ENCODE data around the gene GREB1.

The GREB1 gene

DNA sequence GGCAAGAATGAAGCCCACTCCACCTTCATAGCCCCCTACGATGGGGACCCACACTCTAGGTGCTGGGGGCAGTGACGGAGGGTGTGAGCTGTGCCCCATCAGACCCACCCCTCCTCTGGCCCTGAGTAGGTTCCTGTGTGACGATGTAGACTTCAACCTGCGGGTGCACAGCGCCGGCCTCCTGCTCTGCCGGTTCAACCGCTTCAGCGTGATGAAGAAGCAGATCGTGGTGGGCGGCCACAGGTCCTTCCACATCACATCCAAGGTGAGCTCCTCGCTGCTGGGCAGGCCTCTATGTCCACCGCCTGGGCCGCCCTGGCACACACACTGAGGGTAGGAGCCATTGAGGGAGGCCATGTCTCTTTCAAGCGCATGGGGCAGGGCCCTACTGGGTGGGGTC lies 101.3 kb downstream of the GREB1 start:
- no peak overlapping the region for H2AFZ ChIP-seq (ENCODE audit: low read depth, low read length)
- H3K79me1 ChIP-seq (replicated peaks; ENCODE audit: low read length, poor library complexity, severe bottlenecking), result no peaks in the 10 kb centered on the region
- H4K91ac ChIP-seq (ENCODE audit: low read length), result no peak overlapping the region
- H2AK5ac ChIP-seq (ENCODE audit: low read length, severe bottlenecking), result no peak overlapping the region
- peaks cover 4 to 20% of the 10 kb centered on the region in 2 experiments for H3K27me3 ChIP-seq (ENCODE audit: control insufficient read depth in 1 of 2, insufficient read depth in 1 of 2, low read length in 2 of 2)
- no peak overlapping the region for H4K8ac ChIP-seq (ENCODE audit: low read length)
- H3K27ac ChIP-seq (ENCODE audit: low read length, poor library complexity, severe bottlenecking), result no peak overlapping the region
- H3K23ac ChIP-seq (ENCODE audit: low read length in 2 of 2), result no peak overlapping the region
- H3K9ac ChIP-seq (ENCODE audit: low read length), result no peak overlapping the region
- no peak overlapping the region for H2BK12ac ChIP-seq (ENCODE audit: low read length in 2 of 2)
- no peak overlapping the region for H3K14ac ChIP-seq (ENCODE audit: low read length in 2 of 2)
- no peak overlapping the region for H3K4me2 ChIP-seq (ENCODE audit: low read length, poor library complexity, severe bottlenecking)
- no peak overlapping the region for H3K18ac ChIP-seq (ENCODE audit: low read depth in 1 of 2, low read length in 2 of 2)
- no peak overlapping the region for H3K4me3 ChIP-seq (ENCODE audit: insufficient read depth in 1 of 2, low read depth in 1 of 2, low read length in 2 of 2)
- H3K4me1 ChIP-seq (ENCODE audit: control insufficient read depth, insufficient read depth, low read depth, low read length), result no peaks in the 10 kb centered on the region
- no peak overlapping the region for H2BK5ac ChIP-seq (ENCODE audit: low read depth, low read length, poor library complexity, severe bottlenecking)
- H3K36me3 ChIP-seq (ENCODE audit: control insufficient read depth in 1 of 2, insufficient read depth in 2 of 2, low read depth in 1 of 2, low read length in 2 of 2), result no peaks in the 10 kb centered on the region
- no peaks in the 10 kb centered on the region for H3K9me3 ChIP-seq (ENCODE audit: control insufficient read depth, low read length)
- 95% methylated on average over 13 of the region's 15 CpGs for WGBS
- H3K4ac ChIP-seq (ENCODE audit: low read depth in 1 of 2, low read length in 2 of 2), result no peak overlapping the region
- DNase-seq, result no peak
- H2BK120ac ChIP-seq (ENCODE audit: low read depth, low read length), result no peak overlapping the region
- H2BK15ac ChIP-seq (ENCODE audit: low read depth, poor library complexity, severe bottlenecking), result no peak overlapping the region

GRCh38 chr2:11636593-11637295 lies 102.9 kb downstream of the GREB1 start:
- H3K18ac ChIP-seq (ENCODE audit: low read depth in 1 of 2, low read length in 2 of 2), result no peak overlapping the region
- no peak overlapping the region for H3K4me2 ChIP-seq (ENCODE audit: low read length, poor library complexity, severe bottlenecking)
- peaks cover 4 to 24% of the 10 kb centered on the region in 2 experiments for H3K27me3 ChIP-seq (ENCODE audit: control insufficient read depth in 1 of 2, insufficient read depth in 1 of 2, low read length in 2 of 2)
- H2BK15ac ChIP-seq (ENCODE audit: low read depth, poor library complexity, severe bottlenecking), result no peak overlapping the region
- 81% methylated on average over 11 of the region's 11 CpGs for WGBS
- no peaks in the 10 kb centered on the region for H3K9me3 ChIP-seq (ENCODE audit: control insufficient read depth, low read length)
- no peak overlapping the region for H2BK5ac ChIP-seq (ENCODE audit: low read depth, low read length, poor library complexity, severe bottlenecking)
- H3K79me1 ChIP-seq (replicated peaks; ENCODE audit: low read length, poor library complexity, severe bottlenecking), result no peaks in the 10 kb centered on the region
- H2AK5ac ChIP-seq (ENCODE audit: low read length, severe bottlenecking), result no peak overlapping the region
- no peak overlapping the region for H3K4ac ChIP-seq (ENCODE audit: low read depth in 1 of 2, low read length in 2 of 2)
- no peak for DNase-seq
- no peaks in the 10 kb centered on the region for H3K36me3 ChIP-seq (ENCODE audit: control insufficient read depth in 1 of 2, insufficient read depth in 2 of 2, low read depth in 1 of 2, low read length in 2 of 2)
- H3K14ac ChIP-seq (ENCODE audit: low read length in 2 of 2), result peak overlapping the region in 1 of 2 experiments; percentile 30
- H2BK120ac ChIP-seq (ENCODE audit: low read depth, low read length), result no peak overlapping the region
- no peak overlapping the region for H3K9ac ChIP-seq (ENCODE audit: low read length)
- no peaks in the 10 kb centered on the region for H3K4me1 ChIP-seq (ENCODE audit: control insufficient read depth, insufficient read depth, low read depth, low read length)
- H3K27ac ChIP-seq (ENCODE audit: low read length, poor library complexity, severe bottlenecking), result no peak overlapping the region
- no peak overlapping the region for H2AFZ ChIP-seq (ENCODE audit: low read depth, low read length)
- no peak overlapping the region for H4K8ac ChIP-seq (ENCODE audit: low read length)
- H4K91ac ChIP-seq (ENCODE audit: low read length), result no peak overlapping the region
- no peak overlapping the region for H2BK12ac ChIP-seq (ENCODE audit: low read length in 2 of 2)
- no peak overlapping the region for H3K4me3 ChIP-seq (ENCODE audit: insufficient read depth in 1 of 2, low read depth in 1 of 2, low read length in 2 of 2)
- no peak overlapping the region for H3K23ac ChIP-seq (ENCODE audit: low read length in 2 of 2)

DNA sequence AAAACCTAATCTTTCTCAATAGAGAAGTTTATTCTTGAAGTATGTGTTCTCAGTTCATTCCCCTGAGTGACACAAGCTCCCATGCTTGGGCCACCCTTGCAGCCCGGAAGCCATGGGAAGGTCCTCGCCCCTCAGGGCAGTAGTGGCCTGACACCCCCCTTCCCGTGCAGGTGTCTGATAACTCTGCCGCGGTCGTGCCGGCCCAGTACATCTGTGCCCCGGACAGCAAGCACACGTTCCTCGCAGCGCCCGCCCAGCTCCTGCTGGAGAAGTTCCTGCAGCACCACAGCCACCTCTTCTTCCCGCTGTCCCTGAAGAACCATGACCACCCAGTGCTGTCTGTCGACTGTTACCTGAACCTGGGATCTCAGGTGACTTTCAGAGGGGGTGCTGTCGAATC lies 103.7 kb downstream of the GREB1 start:
- no peak overlapping the region for H3K9ac ChIP-seq (ENCODE audit: low read length)
- DNase-seq, result no peak
- no peak overlapping the region for H2AK5ac ChIP-seq (ENCODE audit: low read length, severe bottlenecking)
- no peak overlapping the region for H2AFZ ChIP-seq (ENCODE audit: low read depth, low read length)
- H2BK120ac ChIP-seq (ENCODE audit: low read depth, low read length), result no peak overlapping the region
- H3K14ac ChIP-seq (ENCODE audit: low read length in 2 of 2), result no peak overlapping the region
- H2BK15ac ChIP-seq (ENCODE audit: low read depth, poor library complexity, severe bottlenecking), result no peak overlapping the region
- no peaks in the 10 kb centered on the region for H3K4me1 ChIP-seq (ENCODE audit: control insufficient read depth, insufficient read depth, low read depth, low read length)
- H4K91ac ChIP-seq (ENCODE audit: low read length), result no peak overlapping the region
- H3K18ac ChIP-seq (ENCODE audit: low read depth in 1 of 2, low read length in 2 of 2), result no peak overlapping the region
- H2BK12ac ChIP-seq (ENCODE audit: low read length in 2 of 2), result no peak overlapping the region
- H3K36me3 ChIP-seq (ENCODE audit: control insufficient read depth in 1 of 2, insufficient read depth in 2 of 2, low read depth in 1 of 2, low read length in 2 of 2), result no peaks in the 10 kb centered on the region
- no peak overlapping the region for H3K4me3 ChIP-seq (ENCODE audit: insufficient read depth in 1 of 2, low read depth in 1 of 2, low read length in 2 of 2)
- no peaks in the 10 kb centered on the region for H3K79me1 ChIP-seq (replicated peaks; ENCODE audit: low read length, poor library complexity, severe bottlenecking)
- H3K4ac ChIP-seq (ENCODE audit: low read depth in 1 of 2, low read length in 2 of 2), result no peak overlapping the region
- 93% methylated on average over 15 of the region's 15 CpGs for WGBS
- H4K8ac ChIP-seq (ENCODE audit: low read length), result no peak overlapping the region
- H3K27ac ChIP-seq (ENCODE audit: low read length, poor library complexity, severe bottlenecking), result no peak overlapping the region
- no peak overlapping the region for H3K23ac ChIP-seq (ENCODE audit: low read length in 2 of 2)
- no peak overlapping the region for H3K4me2 ChIP-seq (ENCODE audit: low read length, poor library complexity, severe bottlenecking)
- H3K9me3 ChIP-seq (ENCODE audit: control insufficient read depth, low read length), result no peaks in the 10 kb centered on the region
- H2BK5ac ChIP-seq (ENCODE audit: low read depth, low read length, poor library complexity, severe bottlenecking), result no peak overlapping the region
- peaks cover 4 to 24% of the 10 kb centered on the region in 2 experiments for H3K27me3 ChIP-seq (ENCODE audit: control insufficient read depth in 1 of 2, insufficient read depth in 1 of 2, low read length in 2 of 2)

- Histone ChIP-seq H3K9me3 (ENCODE audit: control insufficient read depth, low read length) (no peaks in the 10 kb centered on the region), H3K23ac (ENCODE audit: low read length in 2 of 2) (no peak overlapping the region), H2BK5ac (ENCODE audit: low read depth, low read length, poor library complexity, severe bottlenecking) (no peak overlapping the region), H3K27ac (ENCODE audit: low read length, poor library complexity, severe bottlenecking) (no peak overlapping the region), H2AK5ac (ENCODE audit: low read length, severe bottlenecking) (no peak overlapping the region), H2BK15ac (ENCODE audit: low read depth, poor library complexity, severe bottlenecking) (no peak overlapping the region), H2BK12ac (ENCODE audit: low read length in 2 of 2) (no peak overlapping the region), H3K4me3 (ENCODE audit: insufficient read depth in 1 of 2, low read depth in 1 of 2, low read length in 2 of 2) (no peak overlapping the region), H3K18ac (ENCODE audit: low read depth in 1 of 2, low read length in 2 of 2) (no peak overlapping the region), H4K8ac (ENCODE audit: low read length) (no peak overlapping the region), H2AFZ (ENCODE audit: low read depth, low read length) (no peak overlapping the region), H3K4me2 (ENCODE audit: low read length, poor library complexity, severe bottlenecking) (no peak overlapping the region), H2BK120ac (ENCODE audit: low read depth, low read length) (no peak overlapping the region), H3K9ac (ENCODE audit: low read length) (no peak overlapping the region), H3K27me3 (ENCODE audit: control insufficient read depth in 1 of 2, insufficient read depth in 1 of 2, low read length in 2 of 2) (peaks cover 7 to 28% of the 10 kb centered on the region in 2 experiments), H3K4me1 (ENCODE audit: control insufficient read depth, insufficient read depth, low read depth, low read length) (no peaks in the 10 kb centered on the region), H4K91ac (ENCODE audit: low read length) (no peak overlapping the region), H3K14ac (ENCODE audit: low read length in 2 of 2) (no peak overlapping the region), H3K79me1 (replicated peaks; ENCODE audit: low read length, poor library complexity, severe bottlenecking) (no peaks in the 10 kb centered on the region), H3K36me3 (ENCODE audit: control insufficient read depth in 1 of 2, insufficient read depth in 2 of 2, low read depth in 1 of 2, low read length in 2 of 2) (no peaks in the 10 kb centered on the region), H3K4ac (ENCODE audit: low read depth in 1 of 2, low read length in 2 of 2) (no peak overlapping the region)
- DNase-seq, result no peak
- WGBS, result 95% methylated on average over 4 of the region's 5 CpGs
These were observed 105.7 kb downstream of the GREB1 start for GRCh38 chr2:11639503-11639902.

Data from mesenchymal stem cell (in vitro differentiated cells and primary cell).